NCI-H526 treated with DMSO at 0.1 percent for 48 hours (cell line): Measurements from ENCODE around the gene RAP2B.

Experiments used
- DNase-seq: peaks from one replicate; lab custom pipeline; 2025; lab: John Stamatoyannopoulos, UW

Gene RAP2B

DNA sequence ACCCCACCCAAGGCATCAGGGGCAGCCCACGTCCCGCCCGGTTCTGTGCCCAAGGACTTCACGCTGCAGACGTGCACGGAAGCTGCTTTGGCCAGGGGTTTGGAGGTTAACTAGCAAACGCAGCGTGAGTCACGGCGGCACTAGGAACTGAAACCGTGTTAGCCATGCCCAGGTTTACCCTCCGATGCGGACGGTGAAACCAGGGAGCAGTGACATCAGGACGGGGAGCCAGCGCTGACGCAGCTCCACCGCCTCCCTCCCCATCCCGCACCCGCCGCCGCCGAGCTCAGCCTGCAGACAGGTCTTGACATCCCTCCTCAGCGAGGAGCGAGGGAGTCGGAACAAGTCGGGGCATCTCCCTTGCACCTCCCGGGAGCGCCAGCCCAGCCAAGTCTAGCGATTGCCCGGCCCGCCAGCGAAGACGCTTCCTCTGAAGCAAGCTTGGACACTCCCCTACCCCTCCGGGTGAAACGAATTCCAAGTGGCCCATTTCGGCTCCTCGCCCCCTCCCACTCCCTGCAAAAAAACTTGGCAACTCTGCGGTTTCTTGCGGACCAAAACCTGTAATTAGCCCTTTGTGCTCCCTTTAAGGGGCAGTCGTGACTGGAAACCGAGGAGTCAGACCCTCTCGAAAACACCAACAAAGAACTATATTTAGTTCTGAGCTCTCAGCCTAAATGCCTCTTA is 1.4 kb upstream of the RAP2B start:
- DNase-seq, result no peak

DNA sequence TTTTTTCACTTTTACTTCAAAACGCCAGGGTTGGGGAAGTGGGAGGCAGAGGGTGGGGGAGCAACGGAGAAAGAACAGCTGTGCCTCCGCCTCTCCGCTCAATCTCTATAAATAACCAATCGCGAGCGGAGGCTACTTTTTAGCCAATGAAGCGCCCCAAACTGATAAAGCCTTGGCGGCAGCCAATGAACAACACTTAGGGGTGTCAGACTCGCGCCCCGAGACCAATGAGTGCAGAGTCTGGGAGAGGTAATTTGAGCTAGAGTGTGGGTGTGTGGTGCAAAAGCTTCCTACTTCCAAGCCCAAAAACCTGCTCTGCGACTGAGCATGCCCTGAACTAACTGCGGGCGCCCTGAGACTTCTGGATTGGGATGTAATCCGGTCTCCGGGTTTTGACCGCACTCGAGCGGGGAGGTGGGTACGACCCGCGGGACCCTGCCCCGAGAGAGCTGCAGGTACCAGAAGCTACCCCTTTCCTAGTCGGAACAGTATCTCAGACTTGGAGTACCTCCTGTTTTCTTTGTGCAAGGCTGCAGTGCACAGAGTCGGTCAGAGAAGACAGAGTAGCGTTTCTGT is 800 bp upstream of the RAP2B start:
- peak; percentile 40 for DNase-seq

DNA sequence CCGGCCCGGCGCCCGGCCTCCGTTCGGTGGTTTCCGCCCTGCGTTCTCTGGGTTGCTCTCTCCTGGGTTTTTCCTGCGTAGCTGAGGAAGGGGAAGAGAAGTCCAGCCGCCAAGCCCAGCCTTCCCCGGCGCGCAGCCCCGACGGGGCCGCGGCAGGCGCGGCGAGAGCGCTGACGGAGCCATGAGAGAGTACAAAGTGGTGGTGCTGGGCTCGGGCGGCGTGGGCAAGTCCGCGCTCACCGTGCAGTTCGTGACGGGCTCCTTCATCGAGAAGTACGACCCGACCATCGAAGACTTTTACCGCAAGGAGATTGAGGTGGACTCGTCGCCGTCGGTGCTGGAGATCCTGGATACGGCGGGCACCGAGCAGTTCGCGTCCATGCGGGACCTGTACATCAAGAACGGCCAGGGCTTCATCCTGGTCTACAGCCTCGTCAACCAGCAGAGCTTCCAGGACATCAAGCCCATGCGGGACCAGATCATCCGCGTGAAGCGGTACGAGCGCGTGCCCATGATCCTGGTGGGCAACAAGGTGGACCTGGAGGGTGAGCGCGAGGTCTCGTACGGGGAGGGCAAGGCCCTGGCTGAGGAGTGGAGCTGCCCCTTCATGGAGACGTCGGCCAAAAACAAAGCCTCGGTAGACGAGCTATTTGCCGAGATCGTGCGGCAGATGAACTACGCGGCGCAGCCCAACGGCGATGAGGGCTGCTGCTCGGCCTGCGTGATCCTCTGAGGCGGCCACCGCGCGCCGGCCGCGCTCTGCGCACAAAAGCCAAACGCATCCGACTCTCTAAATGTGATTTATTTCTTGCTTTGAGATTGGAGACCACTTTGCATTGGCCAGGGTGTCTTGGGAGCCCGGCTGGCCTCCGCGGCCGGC is 727 bp downstream of the RAP2B start:
- peak; percentile 17 for DNase-seq

DNA sequence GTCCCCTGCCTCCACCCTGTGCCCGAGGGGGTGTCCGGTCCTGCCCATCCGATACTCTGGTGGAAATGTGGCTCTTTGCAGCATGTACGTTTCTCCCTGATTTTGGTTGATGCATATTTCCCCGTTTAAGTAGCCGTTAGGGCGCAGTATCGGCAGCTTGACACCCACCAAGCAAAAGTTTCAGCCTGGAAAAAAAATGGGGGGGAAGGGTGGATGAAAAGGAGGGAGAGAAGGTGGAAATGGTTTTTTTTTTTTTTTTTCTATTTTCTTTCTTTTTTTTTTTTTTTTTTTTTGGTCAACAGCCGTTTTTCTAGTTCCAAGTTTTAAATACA is 1.3 kb downstream of the RAP2B start:
- no peak for DNase-seq

- DNase-seq, result no peak
These were observed 1.9 kb downstream of the RAP2B start for GRCh38 chr3:153163756-153164550.

GRCh38 chr3:153165261-153165681 is 3.2 kb downstream of the RAP2B start:
- no peak for DNase-seq

DNA sequence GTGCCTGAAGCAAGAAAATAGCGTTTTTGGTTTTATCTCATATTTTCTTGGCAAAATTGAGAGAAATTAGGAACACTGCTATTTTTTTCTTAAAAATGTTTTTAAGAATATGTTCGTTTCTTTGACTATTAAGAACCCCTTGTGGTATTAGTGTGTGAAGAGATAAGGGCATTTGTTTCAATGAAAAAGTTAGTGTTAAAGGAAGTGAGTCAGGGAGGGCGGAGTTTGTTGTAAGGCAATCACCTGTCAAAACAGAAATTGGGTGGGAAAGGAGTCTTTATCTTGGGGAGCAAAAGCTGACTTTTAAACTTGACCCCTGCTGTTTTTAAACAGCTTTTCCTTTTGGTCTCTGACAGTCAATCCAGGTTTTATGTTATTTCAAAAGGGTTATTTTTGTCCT is 4.2 kb downstream of the RAP2B start:
- no peak for DNase-seq

DNA sequence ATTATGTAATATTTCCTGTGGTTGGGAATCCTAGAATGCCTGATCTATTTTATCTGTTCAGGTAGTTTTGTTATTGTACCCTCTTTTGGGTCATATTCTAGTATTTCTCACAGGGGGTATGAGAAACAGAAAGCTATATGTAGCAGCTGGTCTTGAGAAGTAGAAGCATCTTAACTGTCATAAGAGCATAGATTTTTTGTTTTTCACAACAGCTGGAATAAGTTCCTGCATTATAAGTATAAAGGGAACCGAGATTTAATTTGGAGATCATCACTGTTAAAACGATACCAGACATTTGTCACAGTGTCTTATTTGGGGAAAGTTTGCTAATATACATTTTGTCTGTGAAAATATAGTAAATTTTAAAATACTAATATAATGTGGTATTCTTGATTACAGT is 4.8 kb downstream of the RAP2B start:
- DNase-seq, result no peak

DNA sequence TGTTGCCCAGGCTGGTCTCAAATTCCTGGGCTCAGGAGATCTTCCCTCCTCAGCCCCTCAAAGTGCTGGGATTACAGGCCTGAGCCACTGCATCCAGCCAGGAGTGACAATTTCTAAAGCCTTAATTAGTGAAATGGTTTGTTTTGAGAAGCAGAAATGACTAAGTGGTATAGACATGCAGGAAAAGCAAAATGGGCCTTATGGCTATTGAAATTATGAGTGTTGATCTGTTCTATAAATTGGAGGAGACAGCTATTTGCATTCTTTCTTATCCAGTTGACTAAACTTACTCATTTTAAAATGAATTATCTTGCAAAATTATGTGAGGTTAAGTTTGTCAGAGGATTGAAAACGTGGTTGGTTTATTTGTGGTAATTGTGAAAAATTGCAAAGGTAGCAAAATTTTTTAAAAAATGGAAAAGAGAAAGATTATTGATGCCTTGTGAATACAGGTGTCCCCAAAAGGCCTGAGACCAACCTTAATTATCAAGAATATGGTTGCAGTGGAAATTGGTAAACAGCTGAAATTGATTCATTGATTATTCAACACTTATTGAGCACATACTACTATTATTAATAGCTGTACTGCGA is 7.9 kb downstream of the RAP2B start:
- no peak for DNase-seq

- no peak for DNase-seq
These were observed 9.2 kb downstream of the RAP2B start for GRCh38 chr3:153171256-153171655.

DNA sequence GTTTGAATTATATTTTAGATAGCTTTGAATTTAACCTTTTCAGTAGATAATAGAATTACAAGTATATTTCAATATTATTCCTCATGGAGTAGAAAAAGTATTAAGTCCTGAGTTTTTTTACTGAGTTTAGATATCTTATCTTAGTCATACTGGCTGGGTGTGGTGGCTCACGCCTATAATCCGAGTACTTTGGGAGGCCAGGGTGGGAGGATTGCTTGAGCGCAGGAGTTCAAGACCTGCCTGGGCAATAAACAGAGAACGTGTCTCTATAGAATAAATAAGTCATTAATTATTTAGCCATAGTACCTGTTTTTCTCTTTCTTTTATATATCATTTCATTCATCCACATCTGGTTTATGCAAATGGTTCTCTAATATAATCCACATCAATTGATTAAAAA is 9.9 kb downstream of the RAP2B start:
- no peak for DNase-seq

DNA sequence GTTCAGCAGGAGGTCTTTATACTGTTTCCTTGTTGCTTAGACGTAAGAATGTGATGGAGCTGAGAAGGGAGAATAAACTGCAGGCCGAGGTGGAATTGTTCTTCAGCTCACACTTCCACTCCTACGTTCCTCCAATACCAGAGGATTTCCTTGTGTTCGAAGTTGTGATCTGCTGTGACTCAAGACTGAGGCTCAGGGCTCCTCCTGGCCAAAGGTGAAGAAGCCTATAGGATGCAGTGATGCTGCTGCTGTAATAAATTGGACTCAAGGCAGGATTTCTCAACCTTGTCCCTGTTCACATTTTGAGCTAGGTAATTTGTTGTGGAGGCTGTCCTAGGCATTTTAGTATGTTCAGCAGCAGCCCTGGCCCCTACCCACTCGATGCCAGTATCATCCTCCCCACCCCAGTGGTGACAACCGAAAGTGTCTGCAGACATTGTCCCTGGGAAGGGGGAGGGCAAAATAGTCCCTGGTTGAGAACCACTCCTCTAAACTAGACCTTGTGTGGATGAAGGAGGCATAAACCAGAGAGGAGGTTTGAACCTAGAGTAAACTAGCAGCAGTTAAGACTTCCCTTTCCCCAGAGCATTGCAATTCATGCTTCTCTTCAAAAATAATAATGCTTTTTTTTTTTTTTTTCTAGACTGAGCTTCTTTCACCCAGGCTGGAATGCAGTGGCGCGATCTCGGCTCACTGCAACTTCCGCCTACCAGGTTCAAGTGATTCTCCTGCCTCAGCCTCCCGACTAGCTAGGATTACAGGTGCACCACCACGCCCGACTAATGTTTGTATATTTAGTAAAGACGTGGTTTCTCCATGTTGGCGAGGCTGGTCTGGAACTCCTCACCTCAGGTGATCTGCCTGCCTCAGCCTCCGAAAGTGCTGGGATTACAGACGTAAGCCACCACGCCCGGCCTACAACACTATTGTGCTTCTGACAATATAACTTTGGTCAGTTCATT is 11.1 kb downstream of the RAP2B start:
- DNase-seq, result no peak

GRCh38 chr3:153173758-153174516 is 11.9 kb downstream of the RAP2B start:
- no peak for DNase-seq

- DNase-seq, result no peak
These were observed 14.2 kb downstream of the RAP2B start for GRCh38 chr3:153176197-153176596.

DNA sequence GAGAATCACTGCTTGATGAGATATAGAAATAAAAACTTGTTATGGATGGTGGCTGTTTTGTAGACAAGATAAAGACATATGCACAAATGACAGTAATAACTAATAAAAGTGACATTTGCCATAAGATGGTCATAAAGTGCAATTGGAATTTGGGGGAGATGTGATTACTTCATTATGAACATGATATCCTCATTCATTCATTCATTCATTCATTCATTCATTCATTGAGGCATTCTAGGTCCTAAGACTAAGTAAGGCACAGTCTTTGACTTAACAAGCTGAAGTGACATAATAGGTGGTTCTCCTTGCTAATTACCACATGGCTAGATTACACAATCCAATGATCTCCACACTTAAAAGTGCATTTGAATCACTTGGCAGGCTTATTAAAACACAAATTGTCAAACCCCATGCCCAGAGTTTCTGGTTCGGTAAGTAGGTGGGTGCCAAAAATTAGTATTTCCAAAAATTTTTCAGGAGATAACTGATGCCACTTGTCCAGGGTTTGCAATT is 18.9 kb downstream of the RAP2B start:
- no peak for DNase-seq

- no peak for DNase-seq
These were observed 20.7 kb downstream of the RAP2B start for GRCh38 chr3:153182501-153183293.

DNA sequence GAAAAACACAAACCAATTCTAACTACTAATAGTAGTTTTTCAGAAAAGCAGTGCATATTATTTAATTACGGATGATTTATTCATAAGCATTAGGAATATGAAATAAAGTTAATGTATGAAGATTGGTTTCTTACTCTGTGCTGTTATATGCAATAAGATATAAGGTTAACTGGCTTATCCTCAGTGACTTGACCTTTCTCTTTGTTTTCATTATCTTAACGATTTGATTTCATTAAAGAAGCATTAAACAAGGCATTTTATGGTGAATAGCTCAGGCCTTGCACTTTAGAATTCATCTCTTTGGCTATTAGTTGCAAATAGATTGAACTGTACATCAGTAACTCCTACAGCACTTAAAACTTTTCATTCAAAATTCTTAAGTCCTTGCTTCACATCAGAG is 28.9 kb downstream of the RAP2B start:
- no peak for DNase-seq

DNA sequence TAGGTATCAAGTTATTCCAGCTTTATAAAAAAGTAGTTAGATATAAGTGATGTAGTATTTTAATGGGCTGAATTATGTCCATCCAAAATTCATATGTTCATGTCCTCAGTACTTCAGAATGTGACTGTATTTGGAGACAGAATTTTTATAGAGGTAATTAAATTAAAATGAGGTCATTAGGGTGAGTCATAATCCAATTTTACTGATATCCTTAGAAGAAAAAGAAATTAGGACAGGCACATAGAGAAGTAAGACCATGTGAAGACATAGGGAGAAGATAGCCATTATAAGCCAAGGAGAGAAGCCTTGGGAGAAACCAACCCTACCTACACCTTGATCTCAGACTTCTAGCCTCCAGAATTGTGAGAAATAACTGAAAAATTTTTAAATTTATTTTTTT is 30.3 kb downstream of the RAP2B start:
- DNase-seq, result no peak
